ENCODE measurements around the gene TMEM165.

- TF ChIP-seq CTCF (IDR thresholded peaks at IDR 0.05): no peak
- TF ChIP-seq POLR2A (IDR thresholded peaks at IDR 0.05): no peak
Measured at GRCh38 chr4:55397126-55397436, 1.3 kb downstream of the TMEM165 start.

All from adrenal gland (tissue), 5 donors.